Activated naive CD4-positive, alpha-beta T cell treated with anti-CD3 and anti-CD28 coated beads, Interleukin-2, amount 10 ng/mL, durations not matched to agents 7 days and 5 days (primary cell): Measurements from ENCODE around the gene DPM3.
A peak's percentile ranks its signal among the peaks of the same experiment; 100 is the strongest.
"Not testable (repeated sequence)": the region's sequence is repeated elsewhere in the genome, so short reads cannot be mapped to it uniquely, and the experiment has no call there.

Experiments
- CTCF ChIA-PET: fragments of 350-600 bp; sonication (Branson Sonifier 250); formaldehyde crosslinking; loops from one replicate; lab custom pipeline; 2021; ENCODE audit warnings: antibody characterized with exemption; lab: Charles Lee
- DNase-seq: peaks from one replicate; pipeline ENCODE4 v3.0.0-alpha.2; 2020
- H3K27ac Mint-ChIP-seq: one replicate; pipeline ENCODE4 v1.8.0; 2021; ENCODE audit warnings: mild to moderate bottlenecking, moderate library complexity, mixed read lengths
- H3K27me3 Mint-ChIP-seq: one replicate; pipeline ENCODE4 v1.8.0; 2021; ENCODE audit warnings: mild to moderate bottlenecking, mixed read lengths
- H3K36me3 Mint-ChIP-seq: one replicate; pipeline ENCODE4 v1.8.0; 2021; ENCODE audit warnings: mixed read lengths
- H3K4me1 Mint-ChIP-seq: one replicate; pipeline ENCODE4 v1.8.0; 2021; ENCODE audit warnings: mixed read lengths
- H3K4me3 Mint-ChIP-seq: one replicate; pipeline ENCODE4 v1.8.0; 2021; ENCODE audit warnings: mild to moderate bottlenecking, moderate library complexity, mixed read lengths
- H3K9me3 Mint-ChIP-seq: one replicate; pipeline ENCODE4 v1.8.0; 2021; ENCODE audit warnings: mixed read lengths

DPM3 gene

DNA sequence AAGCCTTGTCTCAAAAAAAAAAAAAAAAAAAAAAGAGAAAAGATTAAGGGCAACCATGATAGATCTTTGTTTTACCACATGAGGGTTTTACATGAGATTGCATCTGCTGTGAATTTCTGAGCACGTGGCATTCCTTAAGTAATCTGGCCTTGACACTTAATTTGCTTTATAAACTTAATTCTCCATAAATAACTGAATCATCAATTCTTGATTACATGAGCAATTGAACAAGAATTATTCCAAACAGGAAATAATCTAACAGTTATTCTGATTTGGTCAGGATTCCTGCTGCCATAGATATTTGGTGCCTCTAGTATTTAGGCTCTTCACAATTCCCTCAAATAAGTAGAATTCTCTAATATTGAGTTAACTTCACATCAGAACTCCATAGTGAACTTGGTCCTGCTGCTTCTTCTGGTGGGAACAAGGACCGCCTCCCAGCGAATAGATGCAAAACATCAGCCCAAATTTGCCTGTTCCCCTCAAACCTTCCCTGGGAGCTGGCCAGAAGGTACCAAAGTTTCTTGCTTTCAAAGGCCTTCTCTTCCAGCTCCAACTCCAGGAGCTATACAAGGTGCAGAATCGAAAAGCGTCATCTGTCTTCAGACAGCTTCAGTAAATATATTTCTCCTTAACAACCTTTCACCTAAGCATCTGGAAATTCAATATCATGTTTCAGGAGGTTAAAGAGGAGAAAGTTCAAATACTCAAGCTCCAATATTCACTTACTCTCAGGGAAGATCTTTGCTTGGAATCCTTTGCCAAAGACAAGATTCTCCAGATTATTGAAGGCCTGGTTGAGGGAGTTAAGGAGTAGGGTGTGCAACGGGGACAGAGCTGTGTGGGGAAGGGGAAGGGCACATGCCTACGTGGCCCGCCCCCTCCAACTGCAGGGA is 31.8 kb upstream of the DPM3 start:
- peaks cover 67% of the 10 kb centered on the region for H3K4me1 Mint-ChIP-seq
- H3K27ac Mint-ChIP-seq, result peak overlapping the region; percentile 98
- CTCF ChIA-PET, result interaction anchor here (0.6 to 13.8 kb wide), 19 partner anchors 9 to 198 kb away, joined by 3 to 226 read pairs (median 4); partner anchors contain the start of genes CKS1B, EFNA4, MTX1 and THBS3
- H3K9me3 Mint-ChIP-seq, result no peaks in the 10 kb centered on the region
- peaks cover 10% of the 10 kb centered on the region for H3K27me3 Mint-ChIP-seq
- H3K4me3 Mint-ChIP-seq, result peak overlapping the region; percentile 97
- H3K36me3 Mint-ChIP-seq, result peaks cover 39% of the 10 kb centered on the region
- DNase-seq, result no peak

DNA sequence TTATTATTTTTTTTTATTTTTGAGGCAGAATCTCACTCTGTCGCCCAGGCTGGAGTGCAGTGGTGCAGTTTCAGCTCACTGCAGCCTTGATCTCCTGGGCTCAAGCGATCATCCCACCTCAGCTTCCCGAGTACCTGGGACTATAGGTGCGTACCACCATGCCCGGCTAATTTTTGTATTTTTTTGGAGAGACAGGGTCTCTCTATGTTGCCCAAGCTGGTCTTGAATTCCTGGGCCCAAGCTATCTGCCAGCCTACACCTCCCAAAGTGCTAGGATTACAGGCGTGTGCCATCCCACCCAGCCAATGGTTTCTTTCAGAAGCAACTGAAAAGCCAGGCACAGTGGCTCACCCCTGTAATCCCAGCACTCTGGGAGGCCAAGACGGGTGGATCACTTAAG is 30.5 kb upstream of the DPM3 start:
- peaks cover 58% of the 10 kb centered on the region for H3K4me1 Mint-ChIP-seq
- H3K36me3 Mint-ChIP-seq, result peaks cover 30% of the 10 kb centered on the region
- DNase-seq, result no peak
- CTCF ChIA-PET, result interaction anchor here (1.0 to 13.8 kb wide), 4 partner anchors 74 to 111 kb away, joined by 4 to 226 read pairs (median 57); no protein-coding TSS in a partner anchor
- peak overlapping the region; percentile 28 for H3K27ac Mint-ChIP-seq
- H3K4me3 Mint-ChIP-seq, result no peak overlapping the region
- no peaks in the 10 kb centered on the region for H3K9me3 Mint-ChIP-seq
- H3K27me3 Mint-ChIP-seq, result peaks cover 23% of the 10 kb centered on the region

DNA sequence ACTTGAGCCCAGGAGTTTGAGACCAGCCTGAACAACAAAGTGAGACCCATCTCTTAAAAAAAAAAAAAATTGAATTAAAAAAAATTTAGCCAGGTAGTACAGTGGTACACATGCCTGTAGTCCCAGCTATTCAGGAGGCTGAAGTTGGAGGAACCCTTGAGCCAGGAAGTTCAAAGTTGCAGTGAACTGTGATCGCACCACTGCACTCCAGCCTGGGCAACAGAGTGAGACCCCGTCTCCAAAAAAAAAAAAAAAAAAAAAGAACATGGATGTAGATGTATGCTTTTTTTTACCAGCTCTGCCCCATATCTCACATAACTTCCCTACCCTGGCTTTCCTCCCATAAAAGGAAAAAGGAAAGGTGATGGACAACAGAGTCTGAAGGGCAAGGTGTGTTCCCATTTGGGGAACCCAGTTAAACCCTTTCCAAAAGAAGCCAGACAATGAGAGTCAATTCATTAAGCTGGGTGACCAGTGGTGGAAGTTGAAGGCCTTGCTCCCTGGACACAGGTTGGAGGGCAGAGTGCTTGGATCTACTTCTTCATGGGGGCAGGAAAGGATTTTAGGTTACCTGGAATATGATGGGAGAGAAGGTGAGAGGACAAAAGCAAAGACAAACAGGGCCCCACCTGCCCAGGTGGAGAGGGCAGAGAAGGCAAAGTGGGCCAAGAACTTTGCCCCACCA is 29.9 kb upstream of the DPM3 start:
- Mint-ChIP-seq H3K9me3 (no peaks in the 10 kb centered on the region), H3K36me3 (peaks cover 30% of the 10 kb centered on the region), H3K27ac (peak overlapping the region; percentile 2), H3K4me1 (peaks cover 52% of the 10 kb centered on the region), H3K27me3 (peaks cover 25% of the 10 kb centered on the region), H3K4me3 (no peak overlapping the region)
- DNase-seq, result no peak
- CTCF ChIA-PET, result interaction anchor here (0.6 to 13.8 kb wide), 7 partner anchors 73 to 660 kb away, joined by 3 to 226 read pairs (median 29); no protein-coding TSS in a partner anchor

DNA sequence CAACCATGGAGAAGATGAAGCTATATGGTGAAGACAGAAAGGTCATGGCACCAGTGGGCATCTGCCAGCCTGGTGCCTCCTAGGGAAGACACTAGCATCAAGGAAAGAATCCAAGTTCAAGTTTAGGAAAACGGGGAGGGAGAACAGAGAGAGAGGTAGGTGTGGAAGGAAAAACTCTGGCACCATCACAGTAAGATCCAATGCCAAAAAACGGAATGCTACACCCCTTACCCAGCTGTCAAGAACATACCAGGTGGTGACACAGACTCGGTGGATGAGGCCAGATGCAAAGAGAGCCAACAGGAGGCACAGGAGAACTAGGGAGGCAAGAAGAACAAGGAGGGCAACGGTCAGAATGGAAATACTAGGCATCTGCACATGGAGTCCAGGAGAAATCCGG is 29.2 kb upstream of the DPM3 start:
- CTCF ChIA-PET, result interaction anchor here (0.6 to 13.8 kb wide), 5 partner anchors 72 to 248 kb away, joined by 4 to 226 read pairs (median 32); no protein-coding TSS in a partner anchor
- Mint-ChIP-seq H3K27me3 (peaks cover 25% of the 10 kb centered on the region), H3K36me3 (peaks cover 30% of the 10 kb centered on the region), H3K27ac (no peak overlapping the region), H3K4me1 (peaks cover 46% of the 10 kb centered on the region), H3K9me3 (no peaks in the 10 kb centered on the region), H3K4me3 (no peak overlapping the region)
- no peak for DNase-seq

DNA sequence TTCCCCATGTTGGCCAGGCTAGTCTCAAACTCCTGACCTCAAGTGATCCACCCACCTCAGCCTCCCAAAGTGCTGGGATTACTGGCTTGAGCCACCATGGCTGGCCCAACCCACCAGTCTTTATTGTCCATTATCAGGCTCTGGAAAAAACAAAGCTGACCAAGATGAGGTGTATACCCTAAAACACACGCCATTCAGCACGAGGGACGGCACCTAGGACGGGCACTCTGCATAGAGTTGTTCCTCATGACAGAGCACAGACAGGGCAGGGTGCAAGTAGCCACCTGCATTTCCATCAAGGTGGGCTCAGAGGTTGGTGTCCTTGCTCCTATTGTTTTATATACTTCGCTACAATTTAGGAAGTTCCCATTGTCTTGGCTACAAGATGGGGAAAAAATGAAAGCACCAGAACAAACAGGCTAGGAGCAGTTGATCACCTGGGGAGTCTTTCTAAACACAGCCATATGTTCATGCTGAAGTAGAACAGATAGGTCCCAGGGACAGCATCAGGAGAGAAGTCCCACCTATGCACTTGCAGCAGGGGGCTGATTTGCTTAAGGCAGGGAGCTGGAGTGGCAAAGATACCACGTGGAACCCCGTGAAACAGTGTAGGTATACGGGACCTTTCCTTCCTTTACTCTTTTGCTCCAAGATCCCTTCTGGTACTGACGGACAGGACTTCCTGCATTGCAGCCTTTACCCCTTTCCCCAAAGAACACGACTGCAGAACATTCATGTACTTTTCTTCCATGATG is 28.3 kb upstream of the DPM3 start:
- CTCF ChIA-PET, result interaction anchor here (0.9 to 13.8 kb wide), 15 partner anchors 15 to 123 kb away, joined by 3 to 226 read pairs (median 6); partner anchors contain the start of gene EFNA3
- DNase-seq, result no peak
- Mint-ChIP-seq H3K27ac (no peak overlapping the region), H3K4me1 (peaks cover 40% of the 10 kb centered on the region), H3K9me3 (no peaks in the 10 kb centered on the region), H3K4me3 (no peak overlapping the region), H3K27me3 (peaks cover 25% of the 10 kb centered on the region), H3K36me3 (peaks cover 30% of the 10 kb centered on the region)

DNA sequence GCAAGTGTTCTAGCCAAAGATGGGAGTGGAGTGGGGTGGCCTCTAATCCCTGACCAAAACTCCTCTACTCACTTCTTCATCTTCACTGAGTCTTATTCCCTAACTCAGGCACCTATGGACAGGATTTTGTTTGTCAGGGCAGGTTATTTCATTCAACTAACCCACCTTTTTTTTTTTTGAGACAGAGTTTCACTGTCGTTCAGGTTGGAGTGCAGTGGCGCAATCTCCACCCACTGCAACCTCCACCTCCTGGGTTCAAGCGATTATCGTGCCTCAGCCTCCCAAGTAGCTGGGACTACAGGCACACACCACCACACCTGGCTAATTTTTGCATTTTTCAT is 27.7 kb upstream of the DPM3 start:
- peaks cover 22% of the 10 kb centered on the region for H3K27me3 Mint-ChIP-seq
- H3K4me1 Mint-ChIP-seq, result peaks cover 34% of the 10 kb centered on the region
- not testable (repeated sequence) for H3K9me3 Mint-ChIP-seq, DNase-seq, H3K4me3 Mint-ChIP-seq, H3K27ac Mint-ChIP-seq
- CTCF ChIA-PET, result interaction anchor here (0.8 to 13.8 kb wide), 18 partner anchors 14 to 123 kb away, joined by 3 to 226 read pairs (median 5); partner anchors contain the start of gene EFNA3
- peaks cover 26% of the 10 kb centered on the region for H3K36me3 Mint-ChIP-seq

DNA sequence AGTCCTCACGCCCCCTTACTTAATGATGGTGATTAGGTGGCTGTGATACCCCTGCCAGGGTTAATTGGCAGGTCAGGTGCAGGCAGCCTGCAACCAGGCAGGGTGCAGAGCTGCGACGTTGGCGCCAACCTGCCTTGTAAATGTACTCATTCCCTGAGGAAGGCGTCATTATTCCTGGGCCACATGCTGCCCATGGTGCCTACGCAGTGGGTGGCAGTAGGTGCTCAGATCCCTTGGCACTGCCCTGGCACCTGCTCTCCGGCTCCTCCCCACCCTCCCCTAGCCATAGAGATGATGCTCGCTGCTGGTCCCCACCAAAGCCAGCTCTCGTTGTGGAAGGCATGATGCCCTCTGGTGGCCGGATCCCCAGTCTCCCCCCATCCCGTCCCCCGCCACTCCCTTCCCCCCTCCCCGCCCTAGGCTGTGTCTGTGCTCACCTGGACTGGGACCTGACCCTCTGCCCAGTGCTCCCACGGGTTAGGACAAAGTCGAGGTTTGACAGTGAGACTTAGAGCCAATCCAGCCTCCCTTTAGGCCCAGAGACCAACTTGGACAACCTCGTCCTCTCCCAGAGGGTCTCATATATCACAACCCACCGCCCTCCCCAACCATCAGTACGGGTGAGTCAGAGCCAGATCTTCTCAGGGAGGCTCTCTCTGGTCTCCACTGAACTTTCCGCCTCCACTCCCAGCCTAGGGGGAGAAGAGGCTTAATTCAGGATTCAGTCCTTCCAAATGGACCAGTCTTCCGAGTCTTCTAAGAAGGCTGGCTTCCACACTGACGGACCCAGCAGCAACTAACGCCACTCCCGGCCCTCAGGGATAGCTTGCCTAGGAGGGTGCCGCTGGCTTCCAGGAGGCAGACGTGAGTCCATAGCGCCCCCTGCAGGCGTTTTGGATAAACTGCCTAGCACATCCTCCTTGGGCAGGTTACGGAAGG is 27.1 kb upstream of the DPM3 start:
- peak; percentile 93 for DNase-seq
- H3K36me3 Mint-ChIP-seq, result peaks cover 24% of the 10 kb centered on the region
- H3K9me3 Mint-ChIP-seq, result no peaks in the 10 kb centered on the region
- H3K27ac Mint-ChIP-seq, result no peak overlapping the region
- H3K4me3 Mint-ChIP-seq, result peak overlapping the region; percentile 12
- CTCF ChIA-PET, result interaction anchor here (0.6 to 13.8 kb wide), 22 partner anchors 13 to 658 kb away, joined by 3 to 226 read pairs (median 4); partner anchors contain the start of genes EFNA3 and SLC50A1
- H3K4me1 Mint-ChIP-seq, result peaks cover 31% of the 10 kb centered on the region
- H3K27me3 Mint-ChIP-seq, result peaks cover 21% of the 10 kb centered on the region

DNA sequence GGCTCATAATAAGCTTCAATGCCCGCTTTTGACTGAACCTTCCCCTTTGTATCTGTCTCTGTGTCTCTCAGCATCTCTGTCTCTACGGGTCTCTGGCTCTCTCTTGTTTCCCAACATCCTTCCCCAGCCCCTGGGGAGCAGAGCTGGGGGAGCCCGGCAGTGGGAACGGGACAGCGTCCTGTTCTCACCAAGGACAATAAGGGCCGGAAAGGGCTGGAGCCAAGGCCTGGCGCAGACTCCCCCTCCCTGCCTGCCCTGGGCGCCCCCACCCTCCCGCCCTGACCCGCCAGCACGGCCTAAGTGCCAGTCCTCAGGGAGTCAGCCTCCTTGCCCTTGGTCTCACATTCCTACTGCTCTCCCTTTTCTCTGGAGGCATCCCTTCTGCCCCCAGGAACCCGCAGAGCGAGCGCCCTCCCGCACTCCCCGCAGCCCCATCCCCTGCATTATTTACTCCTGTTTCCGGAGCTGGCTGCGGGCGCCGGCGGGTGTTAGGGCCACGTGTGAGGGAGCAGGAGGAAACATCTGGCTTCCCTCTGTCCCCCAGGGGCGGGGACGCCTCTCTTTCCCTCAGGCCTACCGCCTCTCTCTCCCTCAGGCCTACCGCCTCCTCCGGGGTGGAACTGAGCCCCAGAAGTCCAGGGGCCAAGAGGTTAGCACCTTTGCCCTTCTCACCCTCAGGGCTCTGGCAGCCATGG is 26.3 kb upstream of the DPM3 start:
- H3K4me1 Mint-ChIP-seq, result peaks cover 23% of the 10 kb centered on the region
- no peaks in the 10 kb centered on the region for H3K9me3 Mint-ChIP-seq
- peaks cover 18% of the 10 kb centered on the region for H3K36me3 Mint-ChIP-seq
- CTCF ChIA-PET, result interaction anchor here (0.8 to 13.8 kb wide), 13 partner anchors 20 to 122 kb away, joined by 3 to 226 read pairs (median 7); partner anchors contain the start of gene SLC50A1
- no peak overlapping the region for H3K27ac Mint-ChIP-seq
- H3K27me3 Mint-ChIP-seq, result peaks cover 21% of the 10 kb centered on the region
- DNase-seq, result no peak
- no peak overlapping the region for H3K4me3 Mint-ChIP-seq

DNA sequence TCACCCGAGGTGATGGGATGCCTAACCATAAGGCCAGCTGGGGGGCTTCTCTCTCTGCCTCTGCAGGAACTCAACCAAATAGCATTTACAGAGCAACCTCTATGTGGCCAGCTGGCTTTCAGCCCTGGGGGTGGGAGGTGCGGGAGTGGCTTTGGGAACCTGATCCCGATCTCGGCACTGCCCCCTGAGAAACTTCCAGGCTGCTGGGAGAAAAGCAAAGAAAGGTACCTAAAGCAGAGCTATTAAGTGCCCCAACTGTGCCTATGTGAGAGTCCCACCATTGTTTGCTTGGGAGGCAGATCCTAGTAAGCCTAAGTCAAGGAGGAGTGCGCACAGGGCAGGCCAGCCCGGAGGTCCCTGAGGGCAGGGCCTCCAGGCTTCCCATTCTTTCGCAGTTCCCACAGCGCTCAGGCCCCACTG is 25.7 kb upstream of the DPM3 start:
- Mint-ChIP-seq H3K27me3 (peaks cover 21% of the 10 kb centered on the region), H3K27ac (no peak overlapping the region), H3K4me1 (peaks cover 17% of the 10 kb centered on the region), H3K9me3 (no peaks in the 10 kb centered on the region), H3K36me3 (peaks cover 15% of the 10 kb centered on the region), H3K4me3 (no peak overlapping the region)
- no peak for DNase-seq
- CTCF ChIA-PET, result interaction anchor here (0.8 to 13.8 kb wide), 6 partner anchors 20 to 80 kb away, joined by 3 to 226 read pairs (median 19); partner anchors contain the start of gene SLC50A1

DNA sequence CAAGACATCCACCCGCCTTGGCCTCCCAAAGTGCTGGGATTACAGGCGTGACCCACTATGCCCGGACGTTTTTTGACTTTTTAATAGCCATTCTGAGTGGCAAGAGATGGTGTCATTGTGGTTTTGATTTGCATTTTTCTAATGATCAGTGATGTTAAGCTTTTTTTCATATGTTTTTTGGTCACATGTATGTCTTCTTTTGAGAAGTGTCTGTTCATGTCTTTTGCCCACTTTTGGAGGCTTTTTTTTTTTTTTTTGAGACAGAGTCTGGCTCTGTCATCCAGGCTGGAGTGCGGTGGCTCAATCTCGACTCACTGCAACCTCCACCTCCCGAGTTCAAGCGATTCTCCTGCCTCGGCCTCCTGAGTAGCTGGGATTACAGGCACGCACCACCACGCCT is 24.3 kb upstream of the DPM3 start:
- H3K9me3 Mint-ChIP-seq, H3K36me3 Mint-ChIP-seq, DNase-seq, H3K27ac Mint-ChIP-seq, H3K4me3 Mint-ChIP-seq: not testable (repeated sequence)
- Mint-ChIP-seq H3K27me3 (peaks cover 25% of the 10 kb centered on the region), H3K4me1 (peaks cover 15% of the 10 kb centered on the region)
- CTCF ChIA-PET, result interaction anchor here (1.1 to 13.8 kb wide), 3 partner anchors 8 to 74 kb away, joined by 3 to 226 read pairs (median 3); partner anchors contain the start of gene KRTCAP2

DNA sequence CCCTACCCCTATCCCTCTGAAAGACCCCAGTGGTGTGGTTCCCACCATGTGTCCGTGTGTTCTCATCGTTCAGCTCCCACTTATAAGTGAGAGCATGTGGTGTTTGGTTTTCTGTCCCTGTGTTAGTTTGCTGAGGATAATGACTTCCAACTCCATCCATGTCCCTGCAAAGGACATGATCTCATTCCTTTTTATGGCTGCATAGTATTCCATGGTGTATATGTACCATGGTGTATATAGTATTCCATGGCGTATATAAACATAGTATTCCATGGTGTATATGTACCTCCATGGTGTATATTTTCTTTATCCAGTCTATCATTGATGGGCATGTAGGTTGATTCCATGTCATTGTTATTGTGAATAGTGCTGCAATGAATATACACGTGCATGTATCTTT is 23.5 kb upstream of the DPM3 start:
- peaks cover 33% of the 10 kb centered on the region for H3K27me3 Mint-ChIP-seq
- H3K4me1 Mint-ChIP-seq, result peaks cover 15% of the 10 kb centered on the region
- not testable (repeated sequence) for H3K4me3 Mint-ChIP-seq, H3K9me3 Mint-ChIP-seq, DNase-seq, H3K27ac Mint-ChIP-seq, H3K36me3 Mint-ChIP-seq
- CTCF ChIA-PET, result interaction anchor here (1.1 to 13.8 kb wide), 4 partner anchors 9 to 74 kb away, joined by 3 to 226 read pairs (median 4); partner anchors contain the start of gene KRTCAP2

DNA sequence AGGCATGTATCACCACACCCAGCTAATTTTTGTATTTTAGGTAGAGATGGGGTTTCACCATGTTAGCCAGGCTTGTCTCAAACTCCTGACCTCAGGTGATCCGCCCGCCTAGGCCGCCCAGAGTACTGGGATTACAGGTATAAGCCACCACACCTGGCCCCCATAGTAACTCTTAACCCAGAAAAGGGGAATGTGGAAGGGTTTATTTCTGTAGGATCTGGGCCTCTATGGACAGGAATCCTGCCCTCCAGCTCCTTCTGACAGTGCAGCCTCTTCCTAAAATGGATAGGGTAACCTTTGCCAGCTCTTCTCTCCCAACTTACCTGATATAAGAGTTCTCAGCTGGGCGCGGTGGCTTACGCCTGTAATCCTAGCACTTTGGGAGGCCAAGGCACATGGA is 22.3 kb upstream of the DPM3 start:
- H3K4me3 Mint-ChIP-seq, H3K27ac Mint-ChIP-seq, DNase-seq, H3K4me1 Mint-ChIP-seq, H3K36me3 Mint-ChIP-seq, H3K9me3 Mint-ChIP-seq: not testable (repeated sequence)
- CTCF ChIA-PET, result interaction anchor here (1.2 to 13.8 kb wide), 2 partner anchors 10 to 72 kb away, joined by 4 to 226 read pairs; partner anchors contain the start of gene KRTCAP2
- peaks cover 31% of the 10 kb centered on the region for H3K27me3 Mint-ChIP-seq
